Effector memory CD4-positive, alpha-beta T cell (primary cell): ENCODE results near the gene NINL.
"Not testable (repeated sequence)": the region's sequence is repeated elsewhere in the genome, so short reads cannot be mapped to it uniquely, and the experiment has no call there.

Experiments used
- DNase-seq, 3 donors: peaks; one replicate each; pipeline ENCODE4 v3.0.0-alpha.2; 2020
- H3K27ac ChIP-seq: 2 replicates; pipeline ENCODE4 v1.7.0; 2013; ENCODE audit warnings: mild to moderate bottlenecking, low read length, moderate library complexity; ENCODE audit not compliant: insufficient read depth, poor library complexity, severe bottlenecking
- H3K27me3 ChIP-seq: replicated peaks from 2 replicates; pipeline ENCODE4 v1.7.0; 2013; ENCODE audit warnings: mild to moderate bottlenecking, low read length; ENCODE audit not compliant: insufficient read depth, control insufficient read depth, poor library complexity, severe bottlenecking
- H3K36me3 ChIP-seq: 2 replicates; pipeline ENCODE4 v1.7.0; 2013; ENCODE audit warnings: mild to moderate bottlenecking, low read length, moderate library complexity; ENCODE audit not compliant: control insufficient read depth, insufficient read depth
- H3K4me1 ChIP-seq: 2 replicates; pipeline ENCODE4 v1.7.0; 2013; ENCODE audit warnings: low read length, mild to moderate bottlenecking; ENCODE audit not compliant: control insufficient read depth, insufficient read depth, poor library complexity, severe bottlenecking
- H3K4me3 ChIP-seq: 2 replicates; pipeline ENCODE4 v1.7.0; 2013; ENCODE audit warnings: low read length, low read depth, mild to moderate bottlenecking; ENCODE audit not compliant: insufficient read depth, poor library complexity, severe bottlenecking
- H3K9me3 ChIP-seq: 2 replicates; pipeline ENCODE4 v1.7.0; 2013; ENCODE audit warnings: mild to moderate bottlenecking, low read length, moderate library complexity; ENCODE audit not compliant: control insufficient read depth

The NINL gene

DNA sequence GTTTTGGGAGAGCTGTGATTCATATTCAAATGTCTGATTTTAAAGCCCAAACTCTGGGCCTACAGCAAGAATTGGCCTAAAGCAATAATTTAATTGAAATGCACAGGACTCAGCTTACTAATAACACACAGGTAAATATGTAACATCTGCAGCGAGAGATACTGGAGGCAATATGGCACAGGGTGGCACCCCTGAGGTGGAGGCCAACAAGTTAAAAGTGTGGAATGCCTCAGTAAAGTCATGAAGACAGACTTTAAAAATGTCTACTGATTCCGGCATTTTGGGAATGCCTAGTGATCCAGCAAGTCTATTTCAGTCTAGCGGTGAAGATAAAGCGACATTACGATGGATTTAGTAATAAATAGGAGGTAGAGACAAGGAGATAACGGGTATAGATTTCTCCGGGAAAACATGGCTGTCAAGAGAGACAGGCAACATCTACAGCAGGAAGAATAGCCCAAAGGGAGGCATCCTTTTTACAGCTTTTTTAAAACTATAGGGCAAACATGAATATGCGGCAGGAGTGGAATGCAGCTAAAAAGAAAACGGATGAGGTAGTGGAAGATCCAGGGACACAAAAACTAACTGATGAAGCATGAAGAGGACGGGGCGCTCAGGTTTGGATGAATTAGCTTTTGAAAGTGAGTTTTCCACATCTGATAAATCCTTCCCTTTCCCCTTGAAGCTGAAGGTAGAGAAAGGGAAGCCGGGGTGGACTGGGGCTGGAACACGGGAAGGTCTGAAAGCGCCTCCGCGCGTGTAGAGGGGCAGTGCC, 37.3 kb upstream of the NINL start:
- no peak for DNase-seq
- H3K4me1 ChIP-seq = peaks cover 10% of the 10 kb centered on the region
- H3K27me3 ChIP-seq = no peaks in the 10 kb centered on the region
- no peaks in the 10 kb centered on the region for H3K9me3 ChIP-seq
- H3K4me3 ChIP-seq = peak overlapping the region; percentile 96
- no peak overlapping the region for H3K27ac ChIP-seq
- H3K36me3 ChIP-seq = no peaks in the 10 kb centered on the region

DNA sequence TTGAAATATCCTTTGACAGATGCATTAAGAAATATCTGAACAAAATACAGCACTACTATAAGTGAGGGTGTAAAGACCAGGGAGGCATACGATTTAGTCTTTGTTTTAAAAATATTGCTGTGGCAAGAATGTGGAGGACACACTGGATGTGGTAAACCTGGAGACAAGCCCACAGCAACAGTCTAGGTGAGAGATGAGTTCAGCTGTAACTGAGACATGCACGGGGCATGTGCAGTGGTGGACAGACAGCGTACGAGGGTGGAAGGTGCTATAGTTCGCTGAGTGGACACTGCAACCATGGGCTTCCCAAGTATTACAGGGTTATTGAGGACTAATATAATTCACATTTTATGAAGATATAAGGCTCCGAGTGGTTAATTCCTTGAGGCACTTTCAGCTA, 36.7 kb upstream of the NINL start:
- Histone ChIP-seq H3K27me3 (no peaks in the 10 kb centered on the region), H3K27ac (no peak overlapping the region), H3K36me3 (no peaks in the 10 kb centered on the region), H3K9me3 (no peaks in the 10 kb centered on the region), H3K4me1 (peaks cover 10% of the 10 kb centered on the region), H3K4me3 (no peak overlapping the region)
- DNase-seq = no peak

DNA sequence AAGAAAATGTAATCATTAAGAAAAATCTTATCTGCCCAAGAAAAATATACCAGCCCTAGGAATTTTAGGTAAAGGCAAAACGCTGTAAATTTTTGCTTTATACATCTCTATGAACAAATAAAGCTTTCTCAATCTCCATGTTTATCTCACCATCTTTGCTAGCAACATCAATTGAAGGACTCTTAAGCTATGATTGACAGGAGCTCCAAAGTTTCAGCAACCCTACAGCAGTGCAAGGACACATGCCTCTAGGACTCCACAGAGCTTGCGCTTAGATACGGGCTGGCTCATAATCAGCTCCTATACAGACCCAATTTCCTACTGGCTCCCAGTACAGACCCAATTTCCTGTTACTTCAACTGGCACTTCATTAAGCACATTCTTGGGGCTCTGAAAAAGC, 34.2 kb upstream of the NINL start:
- H3K27me3 ChIP-seq = no peaks in the 10 kb centered on the region
- no peak overlapping the region for H3K4me3 ChIP-seq
- H3K4me1 ChIP-seq = peaks cover 10% of the 10 kb centered on the region
- H3K9me3 ChIP-seq = no peaks in the 10 kb centered on the region
- H3K36me3 ChIP-seq = no peaks in the 10 kb centered on the region
- no peak for DNase-seq
- no peak overlapping the region for H3K27ac ChIP-seq

DNA sequence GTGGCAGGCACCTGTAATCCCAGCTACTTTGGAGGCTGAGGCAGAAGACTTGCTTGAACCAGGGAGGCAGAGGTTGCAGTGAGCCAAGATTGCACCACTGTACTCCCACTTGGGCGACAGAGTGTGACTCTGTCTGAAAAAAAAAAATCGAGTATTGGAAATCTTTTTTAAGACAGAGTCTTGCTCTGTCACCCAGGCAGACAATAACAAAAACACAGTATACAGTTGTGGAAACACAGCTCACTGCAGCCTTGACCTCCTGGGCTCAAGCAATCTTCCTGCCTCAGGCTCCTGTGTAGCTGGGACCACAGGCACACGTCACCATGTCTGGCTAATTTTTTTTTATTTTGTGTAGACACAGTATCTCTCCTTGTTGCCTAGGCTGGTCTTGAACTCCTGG, 23.4 kb upstream of the NINL start:
- H3K27me3 ChIP-seq = no peaks in the 10 kb centered on the region
- H3K36me3 ChIP-seq = no peaks in the 10 kb centered on the region
- H3K4me1 ChIP-seq = no peaks in the 10 kb centered on the region
- H3K9me3 ChIP-seq = no peaks in the 10 kb centered on the region
- H3K27ac ChIP-seq = no peak overlapping the region
- no peak overlapping the region for H3K4me3 ChIP-seq
- no peak for DNase-seq

DNA sequence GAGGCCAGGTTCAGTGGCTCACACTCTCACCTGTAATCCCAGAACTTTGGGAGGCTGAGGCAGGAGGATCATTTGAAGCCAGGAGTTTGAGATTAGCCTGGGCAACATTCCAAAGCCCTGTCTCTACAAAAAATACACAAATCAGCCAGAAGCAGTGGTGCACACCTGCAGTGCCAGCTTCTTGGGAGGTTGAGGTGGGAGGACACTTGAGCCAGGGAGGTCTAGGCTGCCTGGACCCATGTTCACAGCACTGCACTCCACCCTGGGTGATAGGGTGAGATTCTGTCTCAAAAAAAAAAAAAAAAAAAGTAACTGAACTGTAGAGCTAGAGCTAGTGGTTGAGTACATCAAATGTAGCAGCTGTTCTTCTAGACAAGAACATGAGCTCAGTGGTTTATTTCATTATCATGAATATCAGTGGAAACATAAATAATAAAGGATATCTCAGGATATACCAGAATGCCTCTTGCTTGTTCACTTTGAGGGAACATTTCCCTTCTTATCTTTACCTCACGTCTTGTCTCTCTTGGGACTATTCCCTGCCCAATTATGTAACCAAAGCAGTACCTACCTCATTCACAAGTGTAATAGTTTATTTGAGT, 20.9 kb upstream of the NINL start:
- Histone ChIP-seq H3K36me3 (no peaks in the 10 kb centered on the region), H3K4me1 (no peaks in the 10 kb centered on the region), H3K27ac (no peak overlapping the region), H3K9me3 (no peaks in the 10 kb centered on the region), H3K4me3 (no peak overlapping the region), H3K27me3 (no peaks in the 10 kb centered on the region)
- no peak for DNase-seq

DNA sequence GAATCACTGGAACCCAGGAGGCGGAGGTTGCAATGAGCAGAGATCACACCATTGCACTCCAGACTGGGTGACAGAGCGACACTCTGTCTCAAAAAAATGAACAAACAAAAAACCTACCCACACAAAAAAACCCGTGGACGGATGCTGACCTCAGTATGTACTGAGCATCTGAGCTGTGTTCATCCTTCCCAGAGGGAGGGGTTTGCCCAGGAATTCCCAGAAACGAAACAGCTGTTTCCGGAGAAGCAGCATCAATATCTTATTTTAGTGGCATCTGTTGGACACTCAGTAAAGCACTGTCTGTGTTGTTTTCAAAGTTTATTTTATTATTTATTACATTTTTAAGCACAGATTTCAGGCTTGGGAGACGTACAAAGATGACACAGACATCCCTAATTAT, 19.8 kb upstream of the NINL start:
- Histone ChIP-seq H3K4me1 (no peaks in the 10 kb centered on the region), H3K9me3 (no peaks in the 10 kb centered on the region), H3K27me3 (no peaks in the 10 kb centered on the region), H3K27ac (no peak overlapping the region), H3K4me3 (no peak overlapping the region), H3K36me3 (no peaks in the 10 kb centered on the region)
- DNase-seq = no peak

DNA sequence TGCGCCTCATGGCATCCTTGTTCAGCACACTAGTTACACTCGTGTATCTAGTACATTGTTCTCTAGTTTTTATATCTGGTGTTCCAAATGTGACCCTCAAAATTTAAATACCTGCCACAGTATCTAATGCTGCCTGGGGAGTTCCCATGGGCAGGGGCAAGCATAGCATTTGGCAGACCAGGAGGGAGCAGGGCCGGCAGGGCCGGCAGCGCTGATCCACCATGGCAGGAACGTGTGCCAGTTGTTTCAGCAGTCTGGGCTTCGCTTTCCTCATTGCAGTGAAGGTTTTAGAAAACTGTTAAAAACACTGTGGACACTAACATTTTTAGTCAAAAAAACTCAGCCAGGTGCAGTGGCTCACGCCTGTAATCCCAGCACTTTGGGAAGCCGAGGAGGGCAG, 19.3 kb upstream of the NINL start:
- Histone ChIP-seq H3K27me3 (no peaks in the 10 kb centered on the region), H3K27ac (no peak overlapping the region), H3K4me3 (no peak overlapping the region), H3K36me3 (no peaks in the 10 kb centered on the region), H3K4me1 (no peaks in the 10 kb centered on the region), H3K9me3 (no peaks in the 10 kb centered on the region)
- DNase-seq = no peak

DNA sequence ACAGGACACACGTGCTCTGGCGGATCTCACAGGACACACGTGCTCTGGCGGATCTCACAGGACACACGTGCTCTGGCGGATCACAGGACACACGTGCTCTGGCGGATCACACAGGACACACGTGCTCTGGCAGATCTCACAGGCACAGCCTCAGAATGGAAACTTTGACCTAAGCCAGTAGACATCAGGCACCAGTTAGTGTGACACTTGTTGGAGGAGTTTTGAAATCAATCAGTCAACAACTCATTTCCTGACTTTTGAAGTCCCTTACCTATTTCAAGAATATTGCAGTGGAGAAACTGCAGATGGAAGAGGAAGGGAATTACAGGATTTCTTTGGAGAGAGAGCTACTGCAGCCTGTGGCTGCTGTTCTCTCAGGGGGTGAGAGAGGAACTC, 17.6 kb upstream of the NINL start:
- H3K27ac ChIP-seq, H3K4me3 ChIP-seq, H3K9me3 ChIP-seq, H3K36me3 ChIP-seq, H3K4me1 ChIP-seq, H3K27me3 ChIP-seq, DNase-seq: not testable (repeated sequence)

DNA sequence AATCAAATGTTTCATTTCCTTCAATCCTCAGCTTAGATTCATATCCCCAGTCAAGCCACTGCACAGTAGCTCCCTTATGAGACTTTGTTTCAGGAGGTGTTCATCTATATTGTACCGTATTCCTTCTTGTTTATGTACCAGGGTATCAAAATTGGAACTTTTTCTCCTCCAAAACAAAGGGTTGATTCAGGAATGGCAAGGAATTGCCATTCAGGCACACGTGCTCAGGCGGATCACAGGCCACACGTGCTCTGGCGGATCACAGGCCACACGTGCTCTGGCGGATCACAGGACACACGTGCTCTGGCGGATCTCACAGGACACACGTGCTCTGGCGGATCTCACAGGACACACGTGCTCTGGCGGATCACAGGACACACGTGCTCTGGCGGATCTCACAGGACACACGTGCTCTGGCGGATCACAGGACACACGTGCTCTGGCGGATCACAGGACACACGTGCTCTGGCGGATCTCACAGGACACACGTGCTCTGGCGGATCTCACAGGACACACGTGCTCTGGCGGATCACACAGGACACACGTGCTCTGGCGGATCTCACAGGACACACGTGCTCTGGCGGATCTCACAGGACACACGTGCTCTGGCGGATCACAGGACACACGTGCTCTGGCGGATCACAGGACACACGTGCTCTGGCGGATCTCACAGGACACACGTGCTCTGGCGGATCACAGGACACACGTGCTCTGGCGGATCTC, 17.0 kb upstream of the NINL start:
- H3K36me3 ChIP-seq, H3K4me1 ChIP-seq, H3K27ac ChIP-seq, H3K27me3 ChIP-seq, H3K9me3 ChIP-seq, H3K4me3 ChIP-seq, DNase-seq: not testable (repeated sequence)

DNA sequence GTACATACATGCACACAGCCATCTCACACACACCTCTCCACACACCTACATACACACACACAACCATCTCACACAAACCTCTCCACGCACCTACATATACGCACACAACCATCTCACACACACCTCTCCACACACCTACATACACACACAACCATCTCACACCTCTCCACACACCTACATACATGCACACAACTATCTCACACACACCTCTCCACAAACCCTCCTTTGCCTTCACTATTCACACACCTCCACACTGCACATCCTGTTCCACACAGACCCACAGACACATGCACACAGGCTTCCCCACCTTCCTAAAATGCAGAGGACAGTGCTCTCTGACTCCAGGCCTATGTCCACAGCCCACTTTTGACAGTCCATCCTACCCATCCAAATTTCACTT, 16.3 kb upstream of the NINL start:
- H3K36me3 ChIP-seq = no peaks in the 10 kb centered on the region
- no peaks in the 10 kb centered on the region for H3K27me3 ChIP-seq
- no peak overlapping the region for H3K4me3 ChIP-seq

More for the DNA sequence above, 16.3 kb upstream of the NINL start:
- Histone ChIP-seq H3K4me1 (no peaks in the 10 kb centered on the region), H3K27ac (no peak overlapping the region), H3K9me3 (no peaks in the 10 kb centered on the region)
- no peak for DNase-seq
